Esophagus muscularis mucosa (tissue), 4 donors: ENCODE data around the gene SPPL2B. TPM values are rescaled to one million over a fixed set of nuclear protein-coding genes. Genes with fewer than 3 reads are reported as not detected.
A peak's percentile ranks its signal among the peaks of the same experiment; 100 is the strongest.

Experiments
- DNase-seq: peaks from one replicate; pipeline ENCODE4 v3.0.0-alpha.2; 2017; ENCODE audit errors: extremely low spot score
- H3K27ac ChIP-seq, 4 donors: fragments of 200-600 bp; sonication (generic); replicated peaks in 1 of 4; 1 replicate in 3 of 4; 2 replicates in 1 of 4; pipeline ENCODE4 v1.5.1; 2016 to 2019; ENCODE audit warnings: mild to moderate bottlenecking in 1 of 4
- H3K27me3 ChIP-seq, 4 donors: fragments of 200-600 bp; sonication (generic); one replicate each; pipeline versions ENCODE4 v1.5.1 to v1.6.0; 2016 to 2019
- H3K36me3 ChIP-seq, 4 donors: fragments of 200-600 bp; sonication (generic); one replicate each; pipeline ENCODE4 v1.5.1; 2016 to 2019
- H3K4me1 ChIP-seq, 4 donors: fragments of 200-600 bp; sonication (generic); one replicate each; pipeline ENCODE4 v1.5.1; 2016 to 2019
- H3K4me3 ChIP-seq, 4 donors: fragments of 200-600 bp; sonication (generic); 1 replicate in 2 of 4; 2 replicates in 2 of 4; pipeline ENCODE4 v1.5.1; 2016 to 2019; ENCODE audit warnings: mild to moderate bottlenecking in 4 of 4, moderate library complexity in 1 of 4
- H3K9me3 ChIP-seq, 4 donors: fragments of 200-600 bp; sonication (generic); 1 replicate in 3 of 4; 2 replicates in 1 of 4; pipeline ENCODE4 v1.5.1; 2016 to 2019
- EP300 ChIP-seq: sonication (generic); formaldehyde crosslinking; IDR thresholded peaks from one replicate; pipeline ENCODE4 v1.6.1; 2017; ENCODE audit warnings: antibody characterized with exemption
- POLR2A ChIP-seq: fragments of 450-650 bp; IDR thresholded peaks from one replicate; pipeline ENCODE4 v1.6.1; 2017; ENCODE audit warnings: antibody characterized with exemption, moderate library complexity, mild to moderate bottlenecking, low read depth
- POLR2AphosphoS5 ChIP-seq, 2 donors: sonication (generic); formaldehyde crosslinking; IDR thresholded peaks; one replicate each; pipeline ENCODE4 v1.6.1; 2017; ENCODE audit warnings: antibody characterized with exemption in 2 of 2
- WGBS: methylation state at CpG from one replicate; pipeline ENCODE4 v1.1.5; 2018; 5-methylcytosine and 5-hydroxymethylcytosine counted together
- intact Hi-C: fragments of 100-400 bp; cut with DNase I; formaldehyde crosslinking; loops from one replicate; pipeline ENCODE4 v1.15.1; 2023
- total RNA-seq, 4 donors: library from RNA; depleted of rRNA; stranded (reverse); fragments of >200 nt; gene quantifications; one replicate each; pipeline versions ENCODE4 v1.1.0 to v1.2.1, GENCODE V29; 2016
- TF ChIP-seq, protein P1 (sequence below), 3 experiments: fragments of 200-600 bp in 2 of 3; fragments of 450-650 bp in 1 of 3; sonication (generic) in 2 of 3; IDR thresholded peaks; one replicate each; pipeline ENCODE4 v1.5.1; 2017 to 2019; ENCODE audit warnings: antibody characterized with exemption in 3 of 3, mild to moderate bottlenecking in 2 of 3, moderate library complexity in 1 of 3

SPPL2B gene
- total RNA-seq, 4 donors from 2014 or later, result 25.0 to 42.4 (median 29.9) TPM

DNA sequence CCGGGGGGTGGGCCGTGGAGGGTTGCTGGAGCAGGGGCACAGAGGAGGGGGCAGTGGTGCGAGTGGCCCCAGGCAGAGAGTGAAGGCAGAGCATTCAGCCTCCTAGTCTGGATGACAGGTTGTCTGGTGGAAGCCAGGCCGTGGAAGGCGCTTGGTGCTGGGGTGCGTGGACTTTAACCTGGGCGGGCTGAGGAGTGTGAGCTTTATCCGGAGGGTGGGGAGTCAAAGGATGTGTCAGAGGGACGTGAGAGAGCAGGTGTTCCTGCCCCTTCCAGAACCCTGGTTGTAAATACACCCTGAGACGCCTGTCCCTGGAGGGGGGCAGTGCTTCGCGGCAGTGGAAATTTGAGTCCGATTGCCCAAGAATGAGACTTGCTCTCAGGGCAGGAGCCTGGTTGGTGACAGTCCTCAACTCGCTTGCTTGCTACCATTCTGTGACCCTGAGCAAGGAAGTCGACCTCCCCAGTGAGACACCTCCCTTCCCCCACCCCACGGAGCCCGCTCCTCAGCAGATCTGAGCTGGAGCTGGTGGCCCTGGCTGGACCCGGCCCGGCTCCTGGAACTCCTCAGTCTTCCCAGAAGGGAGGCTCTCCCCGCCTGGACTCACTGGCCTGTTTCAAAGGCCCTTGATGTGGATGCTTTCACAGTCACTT lies 2.3 kb downstream of the SPPL2B start:
- Histone ChIP-seq H3K4me3 (no peak overlapping the region), H3K27ac (no peak overlapping the region), H3K9me3 (no peaks in the 10 kb centered on the region), H3K27me3 (no peaks in the 10 kb centered on the region), H3K4me1 (peaks cover 58 to 83% (median 75%) of the 10 kb centered on the region in 4 donors), H3K36me3 (peaks cover 0 to 11% (median 6%) of the 10 kb centered on the region in 4 donors)
- 82% methylated on average over 20 of the region's 20 CpGs for WGBS
- TF ChIP-seq EP300 (no peak), POLR2AphosphoS5 (IDR thresholded peaks at IDR 0.05) (no peak), POLR2A (no peak)
- TF ChIP-seq, protein P1, sequence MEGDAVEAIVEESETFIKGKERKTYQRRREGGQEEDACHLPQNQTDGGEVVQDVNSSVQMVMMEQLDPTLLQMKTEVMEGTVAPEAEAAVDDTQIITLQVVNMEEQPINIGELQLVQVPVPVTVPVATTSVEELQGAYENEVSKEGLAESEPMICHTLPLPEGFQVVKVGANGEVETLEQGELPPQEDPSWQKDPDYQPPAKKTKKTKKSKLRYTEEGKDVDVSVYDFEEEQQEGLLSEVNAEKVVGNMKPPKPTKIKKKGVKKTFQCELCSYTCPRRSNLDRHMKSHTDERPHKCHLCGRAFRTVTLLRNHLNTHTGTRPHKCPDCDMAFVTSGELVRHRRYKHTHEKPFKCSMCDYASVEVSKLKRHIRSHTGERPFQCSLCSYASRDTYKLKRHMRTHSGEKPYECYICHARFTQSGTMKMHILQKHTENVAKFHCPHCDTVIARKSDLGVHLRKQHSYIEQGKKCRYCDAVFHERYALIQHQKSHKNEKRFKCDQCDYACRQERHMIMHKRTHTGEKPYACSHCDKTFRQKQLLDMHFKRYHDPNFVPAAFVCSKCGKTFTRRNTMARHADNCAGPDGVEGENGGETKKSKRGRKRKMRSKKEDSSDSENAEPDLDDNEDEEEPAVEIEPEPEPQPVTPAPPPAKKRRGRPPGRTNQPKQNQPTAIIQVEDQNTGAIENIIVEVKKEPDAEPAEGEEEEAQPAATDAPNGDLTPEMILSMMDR (IDR thresholded peaks at IDR 0.05), result no peak
- no peak for DNase-seq
- intact Hi-C loops, result no loop called here

DNA sequence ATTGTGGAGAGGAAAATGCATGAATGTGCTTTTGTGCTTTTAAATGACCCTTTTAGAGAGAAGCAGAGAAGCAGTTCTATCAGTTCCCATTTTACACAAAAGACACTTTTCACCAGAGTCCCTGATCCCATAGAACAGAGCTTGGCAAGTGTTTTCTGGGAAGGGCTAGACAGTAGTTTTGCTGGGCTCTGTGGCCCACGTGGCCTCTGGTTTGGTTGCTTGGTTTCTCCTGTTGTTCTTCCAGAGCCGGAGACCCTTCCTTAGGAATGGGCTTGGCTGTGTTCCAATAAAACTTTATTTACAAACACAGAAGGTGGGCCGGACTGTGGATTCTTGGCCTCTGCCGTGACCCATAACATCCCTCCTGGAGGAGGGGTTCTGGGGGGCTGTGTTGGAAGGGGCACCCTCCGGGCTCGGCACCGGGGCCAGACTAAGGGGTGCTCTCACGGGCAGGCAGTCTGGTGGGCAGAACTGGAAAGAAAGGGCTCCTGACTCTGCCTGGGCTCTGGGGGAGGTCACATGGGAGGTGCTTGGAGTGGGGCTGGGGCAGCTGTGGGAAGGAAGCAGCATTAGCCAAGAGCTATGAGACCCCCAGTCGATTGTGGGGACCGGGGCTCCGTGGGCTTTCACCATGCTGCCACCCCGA lies 3.2 kb downstream of the SPPL2B start:
- Histone ChIP-seq H3K27ac (peak overlapping the region in 2 of 4 donors; percentile 47 to 55), H3K4me3 (no peak overlapping the region), H3K27me3 (no peaks in the 10 kb centered on the region), H3K4me1 (peaks cover 55 to 74% (median 70%) of the 10 kb centered on the region in 4 donors), H3K9me3 (no peaks in the 10 kb centered on the region), H3K36me3 (peaks cover 0 to 7% (median 4%) of the 10 kb centered on the region in 4 donors)
- 82% methylated on average over 6 of the region's 12 CpGs for WGBS
- DNase-seq, result no peak
- TF ChIP-seq POLR2AphosphoS5 (IDR thresholded peaks at IDR 0.05), result no peak
- TF ChIP-seq EP300, result no peak
- no peak for TF ChIP-seq POLR2A
- TF ChIP-seq, protein P1 (IDR thresholded peaks at IDR 0.05), result no peak
- intact Hi-C loops, result no loop called here

DNA sequence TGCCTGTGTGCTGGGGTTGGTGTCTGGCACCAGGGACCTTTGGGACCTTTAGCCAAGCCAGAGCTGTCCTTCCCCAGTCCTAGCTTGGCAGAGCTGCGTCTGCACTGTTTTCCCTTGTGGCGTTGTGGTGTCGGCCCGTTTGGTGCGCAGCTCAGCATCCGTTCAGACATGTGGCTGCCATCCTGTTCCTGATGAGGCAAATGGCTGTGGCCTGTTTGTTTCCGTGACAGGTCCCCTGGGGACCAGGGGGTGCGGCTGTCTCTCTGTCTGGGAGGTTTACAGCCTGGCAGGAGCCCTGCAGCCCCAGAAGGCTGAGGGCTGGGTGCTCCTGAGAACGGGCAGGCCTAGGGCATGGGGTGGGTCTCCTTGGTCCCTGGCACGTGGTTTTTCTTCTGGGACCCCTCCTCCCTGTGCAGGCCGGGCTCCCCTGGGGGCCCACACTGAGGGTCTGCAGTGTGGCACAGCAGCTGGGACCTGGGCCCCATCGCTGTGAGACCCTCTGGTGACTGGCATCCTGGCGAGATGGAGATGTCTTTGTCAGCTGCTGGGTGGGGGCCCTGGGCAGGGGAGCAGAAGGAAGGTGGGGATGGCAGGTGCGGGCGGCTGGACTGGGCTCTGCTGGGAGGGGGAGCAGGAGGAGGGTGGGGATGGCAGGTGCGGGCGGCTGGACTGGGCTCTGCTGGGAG lies 4.0 kb downstream of the SPPL2B start:
- Histone ChIP-seq H3K4me1 (peaks cover 47 to 70% (median 65%) of the 10 kb centered on the region in 4 donors), H3K36me3 (peaks cover 0 to 15% (median 7%) of the 10 kb centered on the region in 4 donors), H3K27ac (peak overlapping the region in 3 of 4 donors; percentile 25 to 55 (median 47)), H3K27me3 (no peaks in the 10 kb centered on the region), H3K4me3 (no peak overlapping the region), H3K9me3 (no peaks in the 10 kb centered on the region)
- intact Hi-C loops, result no loop called here
- 70% methylated on average over 12 of the region's 17 CpGs for WGBS
- no peak for TF ChIP-seq EP300
- TF ChIP-seq, protein P1 (IDR thresholded peaks at IDR 0.05), result no peak
- peak in 1 of 2 donors; percentile 22 for TF ChIP-seq POLR2AphosphoS5 (IDR thresholded peaks at IDR 0.05)
- TF ChIP-seq POLR2A, result no peak
- no peak for DNase-seq

DNA sequence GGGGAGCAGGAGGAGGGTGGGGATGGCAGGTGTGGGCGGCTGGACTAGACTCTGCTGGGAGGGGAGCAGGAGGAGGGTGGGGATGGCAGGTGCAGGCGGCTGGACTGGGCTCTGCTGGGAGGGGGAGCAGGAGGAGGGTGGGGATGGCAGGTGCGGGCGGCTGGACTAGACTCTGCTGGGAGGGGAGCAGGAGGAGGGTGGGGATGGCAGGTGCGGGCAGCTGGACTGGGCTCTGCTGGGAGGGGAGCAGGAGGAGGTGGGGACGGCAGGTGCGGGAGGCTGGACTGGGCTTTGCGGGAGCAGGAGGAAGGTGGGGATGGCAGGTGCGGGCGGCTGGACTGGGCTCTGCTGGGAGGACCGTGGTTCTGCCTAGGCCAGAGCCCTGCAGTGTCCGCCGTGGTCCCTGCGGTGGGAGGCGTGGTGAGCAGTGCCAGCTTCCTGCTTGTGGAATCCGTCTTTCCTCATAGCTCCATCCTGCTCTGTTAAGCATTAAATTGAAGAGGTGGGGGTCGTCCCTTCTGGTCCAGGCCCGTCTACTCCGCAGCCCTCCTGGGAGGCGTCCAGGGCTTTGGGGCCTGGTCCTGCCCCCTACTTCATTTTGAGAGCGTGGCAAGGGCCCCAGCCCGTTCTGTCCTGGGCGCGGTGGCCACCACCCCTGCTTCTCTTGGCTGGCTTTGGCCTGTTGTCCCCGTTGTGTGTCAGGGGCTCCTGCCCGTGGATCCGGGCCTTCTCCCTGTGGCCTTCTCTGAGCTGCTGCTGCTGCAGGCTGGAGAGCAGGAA lies 4.7 kb downstream of the SPPL2B start:
- WGBS, result 88% methylated on average over 12 of the region's 27 CpGs
- H3K27ac ChIP-seq, result no peak overlapping the region
- H3K9me3 ChIP-seq, result no peaks in the 10 kb centered on the region
- DNase-seq, result no peak
- no peak overlapping the region for H3K4me3 ChIP-seq
- H3K36me3 ChIP-seq, result peaks cover 0 to 20% (median 11%) of the 10 kb centered on the region in 4 donors
- no peaks in the 10 kb centered on the region for H3K27me3 ChIP-seq
- TF ChIP-seq POLR2AphosphoS5 (IDR thresholded peaks at IDR 0.05), result no peak
- TF ChIP-seq, protein P1 (IDR thresholded peaks at IDR 0.05), result no peak
- no peak for TF ChIP-seq EP300
- no peak for TF ChIP-seq POLR2A
- intact Hi-C loops, result no loop called here
- peaks cover 42 to 71% (median 62%) of the 10 kb centered on the region in 4 donors for H3K4me1 ChIP-seq
